ENCODE data around the gene DBNDD2.

DBNDD2 gene

DNA sequence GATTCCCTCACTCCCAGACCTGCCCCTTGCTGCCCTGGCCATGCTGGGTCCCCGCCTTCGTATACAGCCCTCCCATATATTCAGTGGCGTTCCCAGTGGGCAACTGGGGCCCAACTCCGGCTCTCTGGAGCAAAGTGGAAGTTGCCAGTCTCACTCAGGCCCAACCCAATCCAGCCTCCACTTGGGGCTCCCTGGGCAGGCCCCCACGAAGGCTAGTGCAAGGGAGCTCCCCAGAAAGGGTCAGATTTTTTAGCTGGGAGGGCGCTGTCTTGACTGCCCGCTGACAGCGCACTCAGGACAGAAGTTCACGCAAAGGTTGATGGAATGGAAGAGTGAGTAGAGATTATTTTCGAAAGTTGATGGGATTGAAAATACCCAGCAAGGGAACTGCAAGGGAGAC, 35.8 kb upstream of the DBNDD2 start:
- H3F3A ChIP-seq (ENCODE audit: low read depth), result peaks cover 6% of the 10 kb centered on the region; the same call in 1 of the 2 replicates
- TF ChIP-seq, protein P1, sequence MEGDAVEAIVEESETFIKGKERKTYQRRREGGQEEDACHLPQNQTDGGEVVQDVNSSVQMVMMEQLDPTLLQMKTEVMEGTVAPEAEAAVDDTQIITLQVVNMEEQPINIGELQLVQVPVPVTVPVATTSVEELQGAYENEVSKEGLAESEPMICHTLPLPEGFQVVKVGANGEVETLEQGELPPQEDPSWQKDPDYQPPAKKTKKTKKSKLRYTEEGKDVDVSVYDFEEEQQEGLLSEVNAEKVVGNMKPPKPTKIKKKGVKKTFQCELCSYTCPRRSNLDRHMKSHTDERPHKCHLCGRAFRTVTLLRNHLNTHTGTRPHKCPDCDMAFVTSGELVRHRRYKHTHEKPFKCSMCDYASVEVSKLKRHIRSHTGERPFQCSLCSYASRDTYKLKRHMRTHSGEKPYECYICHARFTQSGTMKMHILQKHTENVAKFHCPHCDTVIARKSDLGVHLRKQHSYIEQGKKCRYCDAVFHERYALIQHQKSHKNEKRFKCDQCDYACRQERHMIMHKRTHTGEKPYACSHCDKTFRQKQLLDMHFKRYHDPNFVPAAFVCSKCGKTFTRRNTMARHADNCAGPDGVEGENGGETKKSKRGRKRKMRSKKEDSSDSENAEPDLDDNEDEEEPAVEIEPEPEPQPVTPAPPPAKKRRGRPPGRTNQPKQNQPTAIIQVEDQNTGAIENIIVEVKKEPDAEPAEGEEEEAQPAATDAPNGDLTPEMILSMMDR (conservative IDR thresholded peaks at IDR 0.05; ENCODE audit: low read length), result no peak
- no peak for TF ChIP-seq EZH2phosphoT487 (IDR thresholded peaks at IDR 0.05; ENCODE audit: borderline replicate concordance)
- no peaks in the 10 kb centered on the region for H4K20me1 ChIP-seq (ENCODE audit: insufficient read depth, low read length, poor library complexity, severe bottlenecking)
- H2AFZ ChIP-seq (ENCODE audit: low read length), result no peak overlapping the region
- no peak overlapping the region for H3K9ac ChIP-seq (ENCODE audit: low read depth, low read length, poor library complexity, severe bottlenecking)
- H3K36me3 ChIP-seq (ENCODE audit: insufficient read depth, low read length), result no peaks in the 10 kb centered on the region; the same call in 1 of the 2 replicates
- no peaks in the 10 kb centered on the region for H3K27me3 ChIP-seq (ENCODE audit: insufficient read depth, low read length, poor library complexity, severe bottlenecking)
- H3K4me2 ChIP-seq (ENCODE audit: low read depth, low read length, poor library complexity, severe bottlenecking), result no peak overlapping the region
- no peaks in the 10 kb centered on the region for H3K9me2 ChIP-seq (replicated peaks; ENCODE audit: low read depth, low read length)
- no peaks in the 10 kb centered on the region for H3K79me2 ChIP-seq (ENCODE audit: insufficient read depth, low read length)
- H3K4me3 ChIP-seq (ENCODE audit: low read length, poor library complexity, severe bottlenecking), result no peak overlapping the region
- peaks cover 23% of the 10 kb centered on the region for H3K4me1 ChIP-seq (ENCODE audit: insufficient read depth, low read length, poor library complexity, severe bottlenecking)
- no peaks in the 10 kb centered on the region for H3K9me3 ChIP-seq (ENCODE audit: insufficient read depth, low read depth, low read length)

DNA sequence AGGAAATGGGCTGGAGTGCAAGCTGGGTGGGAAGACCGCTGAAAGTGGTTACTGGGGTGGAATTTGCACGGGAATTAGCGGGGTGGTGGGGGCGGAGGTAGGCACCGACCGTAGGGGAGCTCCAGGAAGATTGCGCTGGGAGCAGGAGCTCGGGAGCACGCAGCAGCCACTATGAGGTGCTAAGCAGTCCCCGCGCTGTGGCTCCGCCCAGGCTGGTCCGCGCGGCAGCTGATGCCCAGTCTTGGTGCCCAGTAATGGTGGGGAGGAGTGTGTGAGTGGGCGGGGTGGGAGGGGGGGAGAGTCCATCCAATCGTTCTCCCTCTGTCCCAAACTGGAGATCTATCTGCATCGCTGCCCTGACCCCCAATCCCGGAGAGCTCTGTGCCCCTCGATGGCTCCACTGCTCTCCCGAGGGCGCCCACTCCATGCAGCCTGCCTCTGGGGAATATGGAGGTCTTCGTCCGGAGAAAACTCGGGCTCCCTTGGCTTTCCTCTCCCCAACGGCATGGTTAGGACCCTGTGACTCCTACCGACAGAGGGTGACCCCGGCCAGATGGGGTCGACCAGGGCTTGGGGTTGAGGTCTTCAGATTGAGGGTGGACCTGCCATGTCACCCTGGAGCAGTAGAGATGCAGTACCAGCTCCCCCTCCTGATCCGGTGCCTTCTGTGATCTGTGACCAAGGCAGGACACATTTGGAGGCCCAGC, 35.3 kb upstream of the DBNDD2 start:
- Histone ChIP-seq H2AFZ (ENCODE audit: low read length) (peak overlapping the region; percentile 73; the same call in 1 of the 2 replicates), H3F3A (ENCODE audit: low read depth) (peaks cover 3% of the 10 kb centered on the region; the same call in 1 of the 2 replicates), H3K27me3 (ENCODE audit: insufficient read depth, low read length, poor library complexity, severe bottlenecking) (no peaks in the 10 kb centered on the region), H3K9ac (ENCODE audit: low read depth, low read length, poor library complexity, severe bottlenecking) (no peak overlapping the region), H3K79me2 (ENCODE audit: insufficient read depth, low read length) (no peaks in the 10 kb centered on the region), H4K20me1 (ENCODE audit: insufficient read depth, low read length, poor library complexity, severe bottlenecking) (no peaks in the 10 kb centered on the region), H3K36me3 (ENCODE audit: insufficient read depth, low read length) (no peaks in the 10 kb centered on the region), H3K4me3 (ENCODE audit: low read length, poor library complexity, severe bottlenecking) (peak overlapping the region; percentile 69), H3K9me2 (replicated peaks; ENCODE audit: low read depth, low read length) (no peaks in the 10 kb centered on the region), H3K4me2 (ENCODE audit: low read depth, low read length, poor library complexity, severe bottlenecking) (peak overlapping the region; percentile 49), H3K4me1 (ENCODE audit: insufficient read depth, low read length, poor library complexity, severe bottlenecking) (peaks cover 17% of the 10 kb centered on the region), H3K9me3 (ENCODE audit: insufficient read depth, low read depth, low read length) (no peaks in the 10 kb centered on the region)
- TF ChIP-seq, protein P1 (conservative IDR thresholded peaks at IDR 0.05; ENCODE audit: low read length), result no peak
- no peak for TF ChIP-seq EZH2phosphoT487 (IDR thresholded peaks at IDR 0.05; ENCODE audit: borderline replicate concordance)

GRCh38 chr20:45373353-45374100, 34.6 kb upstream of the DBNDD2 start:
- H3K9ac ChIP-seq (ENCODE audit: low read depth, low read length, poor library complexity, severe bottlenecking), result peak overlapping the region; percentile 23
- H2AFZ ChIP-seq (ENCODE audit: low read length), result peak overlapping the region; percentile 73

More at GRCh38 chr20:45373353-45374100, 34.6 kb upstream of the DBNDD2 start:
- H3K36me3 ChIP-seq (ENCODE audit: insufficient read depth, low read length), result no peaks in the 10 kb centered on the region
- TF ChIP-seq, protein P1 (conservative IDR thresholded peaks at IDR 0.05; ENCODE audit: low read length), result peak; percentile 89
- TF ChIP-seq EZH2phosphoT487 (IDR thresholded peaks at IDR 0.05; ENCODE audit: borderline replicate concordance), result no peak
- H4K20me1 ChIP-seq (ENCODE audit: insufficient read depth, low read length, poor library complexity, severe bottlenecking), result no peaks in the 10 kb centered on the region
- peak overlapping the region; percentile 69 for H3K4me3 ChIP-seq (ENCODE audit: low read length, poor library complexity, severe bottlenecking)
- H3K27me3 ChIP-seq (ENCODE audit: insufficient read depth, low read length, poor library complexity, severe bottlenecking), result no peaks in the 10 kb centered on the region
- H3K9me3 ChIP-seq (ENCODE audit: insufficient read depth, low read depth, low read length), result no peaks in the 10 kb centered on the region
- H3K79me2 ChIP-seq (ENCODE audit: insufficient read depth, low read length), result no peaks in the 10 kb centered on the region
- H3F3A ChIP-seq (ENCODE audit: low read depth), result no peaks in the 10 kb centered on the region
- peak overlapping the region; percentile 49 for H3K4me2 ChIP-seq (ENCODE audit: low read depth, low read length, poor library complexity, severe bottlenecking)
- H3K9me2 ChIP-seq (replicated peaks; ENCODE audit: low read depth, low read length), result no peaks in the 10 kb centered on the region
- peaks cover 12% of the 10 kb centered on the region for H3K4me1 ChIP-seq (ENCODE audit: insufficient read depth, low read length, poor library complexity, severe bottlenecking)

All from Loucy (cell line).